PFSK-1 (cell line): ENCODE data around the gene NYAP1.

Experiments
- FOXP2 ChIP-seq: optimal IDR thresholded peaks from 2 replicates; pipeline ENCODE3; 2011; ENCODE audit warnings: borderline replicate concordance, control low read depth, inconsistent platforms; ENCODE audit not compliant: insufficient read depth; ENCODE audit errors: extremely low read length, extremely low read depth
- POLR2AphosphoS5 ChIP-seq: IDR thresholded peaks from 2 replicates; pipeline ENCODE4 v1.6.1; 2012; ENCODE audit warnings: low read depth, mild to moderate bottlenecking, control low read depth, low read length, moderate library complexity
- REST ChIP-seq, 2 experiments: IDR thresholded peaks; 2 replicates each; pipeline versions ENCODE4 v1.6.1 to v1.8.0; 2011 to 2012; ENCODE audit warnings: low read depth in 2 of 2, low read length in 2 of 2, control low read depth in 1 of 2, inconsistent platforms in 1 of 2, mild to moderate bottlenecking in 1 of 2, moderate library complexity in 1 of 2; ENCODE audit not compliant: insufficient read depth in 1 of 2
- SIN3A ChIP-seq: IDR thresholded peaks from 2 replicates; pipeline ENCODE4 v1.6.1; 2012; ENCODE audit warnings: mild to moderate bottlenecking, low read length, moderate library complexity, borderline replicate concordance; ENCODE audit not compliant: insufficient read depth
- TAF1 ChIP-seq: IDR thresholded peaks from 2 replicates; pipeline ENCODE4 v1.6.1; 2012; ENCODE audit warnings: low read length, control low read depth, borderline replicate concordance; ENCODE audit not compliant: insufficient read depth

NYAP1 gene

GRCh38 chr7:100472121-100472851 lies 11.4 kb upstream of the NYAP1 start:
- TF ChIP-seq FOXP2 (no peak), REST (IDR thresholded peaks at IDR 0.05; ENCODE audit: insufficient read depth in 1 of 2, low read depth in 2 of 2, low read length in 2 of 2) (no peak), TAF1 (no peak)

- TF ChIP-seq REST (IDR thresholded peaks at IDR 0.05; ENCODE audit: insufficient read depth in 1 of 2, low read depth in 2 of 2, low read length in 2 of 2) (no peak), FOXP2 (no peak), POLR2AphosphoS5 (no peak), SIN3A (no peak), TAF1 (no peak)
These were observed 10.8 kb upstream of the NYAP1 start for GRCh38 chr7:100472854-100473499.

GRCh38 chr7:100475549-100475948 lies 8.2 kb upstream of the NYAP1 start:
- TF ChIP-seq FOXP2: no peak
- TF ChIP-seq POLR2AphosphoS5: no peak
- TF ChIP-seq TAF1: no peak
- no peak for TF ChIP-seq REST (IDR thresholded peaks at IDR 0.05; ENCODE audit: insufficient read depth in 1 of 2, low read depth in 2 of 2, low read length in 2 of 2)
- TF ChIP-seq SIN3A: no peak

GRCh38 chr7:100476101-100476780 lies 7.5 kb upstream of the NYAP1 start:
- no peak for TF ChIP-seq TAF1
- TF ChIP-seq REST (IDR thresholded peaks at IDR 0.05; ENCODE audit: insufficient read depth in 1 of 2, low read depth in 2 of 2, low read length in 2 of 2): no peak
- no peak for TF ChIP-seq SIN3A
- TF ChIP-seq POLR2AphosphoS5: no peak
- TF ChIP-seq FOXP2: no peak
